Measurements from ENCODE around the gene VENTX.

VENTX gene

DNA sequence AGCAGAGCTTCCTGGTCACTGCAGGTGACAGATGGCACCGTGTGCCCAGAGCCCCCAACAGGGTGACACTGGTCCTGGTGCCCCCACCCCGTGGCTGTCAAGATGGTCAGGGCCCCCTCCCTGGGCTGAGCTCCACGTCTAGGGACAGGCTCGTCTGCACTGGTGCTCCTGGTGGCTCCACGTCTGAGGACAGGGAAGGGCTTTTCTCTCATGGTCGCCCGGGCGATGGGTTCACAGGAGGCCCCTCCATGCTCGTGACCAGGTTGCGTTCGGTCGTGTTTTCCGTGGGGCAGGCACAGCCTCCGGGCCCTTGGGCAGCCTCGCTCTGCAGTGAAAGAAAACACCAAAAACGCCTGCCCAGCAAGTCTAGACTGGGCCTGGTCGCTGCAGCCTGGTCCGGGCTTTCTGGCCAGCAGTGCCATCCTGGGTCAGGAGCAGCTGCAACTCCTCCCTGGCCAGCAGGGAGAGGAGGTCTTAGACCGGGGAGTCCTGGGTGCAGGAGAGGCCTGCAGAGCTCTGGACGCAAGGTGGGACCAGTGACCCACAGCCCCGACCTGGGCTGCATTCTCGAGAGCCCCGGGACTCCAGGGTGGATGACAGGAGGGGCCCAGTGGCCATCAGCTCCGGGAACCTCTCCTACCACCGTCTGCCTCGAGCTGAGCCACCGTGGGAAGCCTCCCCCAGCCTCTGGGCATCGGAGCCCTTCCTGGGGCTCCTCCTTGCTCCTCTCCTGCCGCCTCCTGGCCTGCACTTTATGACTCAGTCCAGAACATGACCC lies 35.5 kb upstream of the VENTX start:
- TF ChIP-seq, protein P1, sequence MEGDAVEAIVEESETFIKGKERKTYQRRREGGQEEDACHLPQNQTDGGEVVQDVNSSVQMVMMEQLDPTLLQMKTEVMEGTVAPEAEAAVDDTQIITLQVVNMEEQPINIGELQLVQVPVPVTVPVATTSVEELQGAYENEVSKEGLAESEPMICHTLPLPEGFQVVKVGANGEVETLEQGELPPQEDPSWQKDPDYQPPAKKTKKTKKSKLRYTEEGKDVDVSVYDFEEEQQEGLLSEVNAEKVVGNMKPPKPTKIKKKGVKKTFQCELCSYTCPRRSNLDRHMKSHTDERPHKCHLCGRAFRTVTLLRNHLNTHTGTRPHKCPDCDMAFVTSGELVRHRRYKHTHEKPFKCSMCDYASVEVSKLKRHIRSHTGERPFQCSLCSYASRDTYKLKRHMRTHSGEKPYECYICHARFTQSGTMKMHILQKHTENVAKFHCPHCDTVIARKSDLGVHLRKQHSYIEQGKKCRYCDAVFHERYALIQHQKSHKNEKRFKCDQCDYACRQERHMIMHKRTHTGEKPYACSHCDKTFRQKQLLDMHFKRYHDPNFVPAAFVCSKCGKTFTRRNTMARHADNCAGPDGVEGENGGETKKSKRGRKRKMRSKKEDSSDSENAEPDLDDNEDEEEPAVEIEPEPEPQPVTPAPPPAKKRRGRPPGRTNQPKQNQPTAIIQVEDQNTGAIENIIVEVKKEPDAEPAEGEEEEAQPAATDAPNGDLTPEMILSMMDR (conservative IDR thresholded peaks at IDR 0.05; ENCODE audit: low read depth, low read length) = no peak
- DNase-seq (ENCODE audit: low read depth) = no peak
- H3K4me3 ChIP-seq (ENCODE audit: low read depth, low read length) = no peak overlapping the region

DNA sequence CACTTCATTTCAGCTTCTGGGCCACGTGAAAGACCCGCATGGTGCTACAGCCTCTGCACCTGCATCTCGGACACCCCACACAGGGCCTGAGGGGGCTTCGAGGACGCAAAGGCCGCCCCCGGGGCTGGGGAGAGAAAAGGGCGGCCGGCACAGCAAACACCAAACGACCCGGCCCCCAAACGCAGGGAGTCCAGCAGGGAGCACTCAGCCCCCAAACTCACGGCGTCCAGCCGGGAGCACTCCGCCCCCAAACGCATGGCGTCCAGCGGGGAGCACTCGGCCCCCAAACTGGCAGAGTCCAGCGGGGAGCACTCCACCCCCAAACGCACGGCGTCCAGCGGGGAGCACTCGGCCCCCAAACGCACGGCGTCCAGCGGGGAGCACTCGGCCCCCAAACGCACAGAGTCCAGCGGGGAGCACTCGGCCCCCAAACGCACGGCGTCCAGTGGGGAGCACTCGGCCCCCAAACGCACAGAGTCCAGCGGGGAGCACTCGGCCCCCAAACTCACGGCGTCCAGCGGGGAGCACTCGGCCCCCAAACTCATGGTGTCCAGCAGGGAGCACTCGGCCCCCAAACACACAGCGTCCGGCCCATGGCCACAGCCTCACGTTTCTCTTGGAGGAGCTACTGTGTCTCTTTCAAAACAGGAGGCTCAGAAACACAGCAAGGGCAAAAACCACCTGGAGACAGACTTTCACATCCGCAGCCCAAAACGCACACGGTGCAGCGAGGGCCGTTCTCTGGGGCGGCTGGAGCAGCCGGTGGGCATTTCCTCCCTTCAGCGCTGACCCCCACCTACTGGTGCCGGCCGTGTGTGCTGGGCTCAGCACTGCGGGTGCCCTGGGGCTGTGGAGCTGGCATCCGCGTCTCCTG lies 34.6 kb upstream of the VENTX start:
- no peak overlapping the region for H3K4me3 ChIP-seq (ENCODE audit: low read depth, low read length)
- TF ChIP-seq, protein P1 (conservative IDR thresholded peaks at IDR 0.05; ENCODE audit: low read depth, low read length) = no peak
- no peak for DNase-seq (ENCODE audit: low read depth)

DNA sequence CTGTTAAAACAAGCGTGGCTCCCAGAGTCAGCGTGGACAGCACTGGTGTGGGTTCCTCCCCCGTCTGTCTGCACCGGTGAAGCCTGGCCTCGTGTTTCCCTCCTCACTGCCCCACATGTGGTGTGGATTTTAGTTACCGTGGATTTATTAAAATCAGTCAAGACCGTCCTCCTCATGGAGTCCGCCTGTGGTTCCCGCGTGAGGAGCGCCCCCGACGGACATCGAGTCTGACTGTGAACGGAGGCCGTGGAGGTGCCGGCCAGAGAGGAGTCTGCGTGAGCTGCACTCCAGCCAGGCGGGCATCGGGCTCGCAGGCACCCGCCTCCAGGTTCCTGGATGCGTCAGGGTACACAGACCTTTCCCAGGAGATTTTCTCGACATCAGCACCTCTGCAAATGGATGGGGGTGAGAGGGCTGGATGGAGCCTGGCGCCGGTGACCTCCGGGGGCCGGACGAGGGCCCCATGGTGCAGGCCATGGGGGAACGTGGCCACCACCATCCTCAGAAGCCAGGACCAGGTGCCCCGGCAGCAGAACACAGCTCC lies 33.9 kb upstream of the VENTX start:
- DNase-seq (ENCODE audit: low read depth) = no peak
- TF ChIP-seq, protein P1 (conservative IDR thresholded peaks at IDR 0.05; ENCODE audit: low read depth, low read length) = no peak
- no peak overlapping the region for H3K4me3 ChIP-seq (ENCODE audit: low read depth, low read length)

DNA sequence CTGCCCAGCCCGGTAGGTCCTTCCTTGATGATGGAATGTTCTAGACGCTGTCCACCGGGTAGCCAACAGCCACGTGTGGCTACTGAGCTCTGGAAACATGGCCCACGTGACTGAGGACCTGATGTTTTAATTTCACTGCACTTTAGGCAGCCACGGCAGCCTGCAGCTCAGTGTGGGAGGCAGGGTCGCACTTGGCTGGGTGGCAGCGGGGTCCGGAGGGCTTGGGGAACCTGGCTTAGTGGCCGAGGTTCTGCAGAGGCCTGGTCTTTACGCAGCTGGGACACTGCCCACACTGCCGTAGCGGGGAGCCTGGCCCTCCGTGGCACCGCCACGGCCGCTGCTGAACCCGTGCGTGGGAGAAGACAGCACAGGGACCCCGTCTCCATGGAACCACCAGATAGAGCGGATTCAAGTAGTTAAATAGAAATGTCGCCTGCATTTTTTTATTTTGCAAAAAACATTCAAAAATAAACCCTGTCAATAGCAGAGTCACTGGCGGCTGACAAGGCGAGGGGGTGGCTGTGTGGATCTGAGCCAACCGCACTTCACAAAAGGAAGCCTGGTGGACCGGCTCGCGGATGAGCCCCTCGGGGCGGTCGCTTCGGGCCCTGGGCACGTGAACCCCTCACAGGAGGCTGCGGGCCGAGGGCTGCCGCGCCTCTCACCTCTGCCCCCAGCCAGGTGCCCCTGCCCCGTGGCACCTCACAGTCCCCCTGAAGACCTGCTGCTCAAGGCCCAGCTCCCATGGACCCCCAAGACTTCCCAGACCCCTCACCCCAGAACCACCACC lies 33.2 kb upstream of the VENTX start:
- no peak for DNase-seq (ENCODE audit: low read depth)
- TF ChIP-seq, protein P1 (conservative IDR thresholded peaks at IDR 0.05; ENCODE audit: low read depth, low read length) = no peak
- no peak overlapping the region for H3K4me3 ChIP-seq (ENCODE audit: low read depth, low read length)

DNA sequence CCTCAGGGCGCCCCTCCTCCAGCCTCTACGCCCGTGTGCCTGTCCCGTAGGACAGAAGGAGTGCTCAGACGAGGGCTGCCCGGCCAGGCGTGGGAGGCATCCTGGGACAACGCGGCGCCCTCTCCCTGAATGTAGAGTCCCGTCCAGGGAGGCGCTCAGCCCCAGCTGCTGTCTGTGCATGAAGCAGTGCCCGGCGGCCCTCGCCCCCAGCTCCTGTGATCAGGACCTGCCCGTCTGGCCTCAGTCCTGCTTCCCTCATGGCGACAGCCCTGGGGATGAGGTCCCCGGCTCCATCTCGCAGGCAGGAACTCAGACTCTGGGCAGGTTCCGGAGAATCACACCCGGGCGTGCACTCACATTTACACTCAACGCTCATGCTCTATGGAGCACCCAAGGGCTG lies 32.5 kb upstream of the VENTX start:
- DNase-seq (ENCODE audit: low read depth) = no peak
- H3K4me3 ChIP-seq (ENCODE audit: low read depth, low read length) = no peak overlapping the region
- TF ChIP-seq, protein P1 (conservative IDR thresholded peaks at IDR 0.05; ENCODE audit: low read depth, low read length) = no peak

DNA sequence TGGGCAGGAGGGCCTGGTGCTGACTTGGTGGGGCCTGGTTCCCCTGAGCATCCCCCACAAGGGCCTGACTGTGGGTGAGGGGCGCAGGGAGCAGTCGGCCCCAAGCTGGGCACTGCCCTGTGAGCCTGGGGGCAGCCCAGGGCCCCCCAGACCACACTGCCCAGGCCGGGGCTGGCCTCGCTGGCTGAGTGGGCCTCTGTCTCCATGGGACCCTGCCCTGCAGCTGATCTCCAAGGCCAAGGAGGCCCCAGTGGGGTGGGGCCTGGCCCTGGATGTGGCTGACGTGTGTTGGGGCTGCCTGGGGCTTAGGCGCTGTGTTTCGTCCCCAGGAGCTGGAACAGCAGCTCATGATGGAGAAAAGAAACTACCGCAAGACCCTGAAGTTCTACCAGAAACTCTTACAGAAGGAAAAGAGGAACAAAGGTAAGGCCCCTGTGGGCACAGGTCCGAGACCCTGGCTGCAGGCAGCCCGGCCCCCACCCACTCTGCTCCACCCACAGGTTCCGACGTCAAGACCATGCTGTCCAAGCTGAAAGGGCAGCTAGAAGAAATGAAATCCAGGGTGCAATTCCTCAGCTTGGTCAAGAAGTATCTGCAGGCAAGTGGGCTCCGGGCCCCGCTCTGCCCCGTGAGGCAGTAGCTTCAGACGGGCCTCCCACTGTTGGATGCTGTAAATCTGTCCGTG lies 31.2 kb upstream of the VENTX start:
- no peak for DNase-seq (ENCODE audit: low read depth)
- no peak overlapping the region for H3K4me3 ChIP-seq (ENCODE audit: low read depth, low read length)
- TF ChIP-seq, protein P1 (conservative IDR thresholded peaks at IDR 0.05; ENCODE audit: low read depth, low read length) = no peak

Measured in choroid plexus epithelial cell (primary cell).